ENCODE results near the gene B4GALT5.

GRCh38 chr20:49748525-49748838, 34.8 kb upstream of the B4GALT5 start:
- TF ChIP-seq POLR2AphosphoS5 (IDR thresholded peaks at IDR 0.05; ENCODE audit: low read depth, low read length) (no peak), POLR2A (IDR thresholded peaks at IDR 0.05; ENCODE audit: low read depth, low read length) (no peak)
